H1 (cell line): Measurements from ENCODE around the gene CANT1. TPM values are rescaled to one million over a fixed set of nuclear protein-coding genes. Genes with fewer than 3 reads are reported as not detected.

Source experiments
- CREB1 ChIP-seq: IDR thresholded peaks from 2 replicates; pipeline ENCODE4 v1.6.1; 2012; ENCODE audit warnings: inconsistent platforms
- EGR1 ChIP-seq: IDR thresholded peaks from 2 replicates; pipeline ENCODE4 v1.6.1; 2011; ENCODE audit warnings: low read depth, low read length, borderline replicate concordance
- HDAC6 ChIP-seq: IDR thresholded peaks from one replicate; pipeline ENCODE4 v1.7.1; 2012; ENCODE audit warnings: low read depth, mild to moderate bottlenecking, inconsistent platforms, low read length, moderate library complexity
- JUND ChIP-seq: IDR thresholded peaks from 2 replicates; pipeline ENCODE4 v1.6.1; 2011; ENCODE audit warnings: mild to moderate bottlenecking, improper control_type of control experiment, low read length
- POLR2A ChIP-seq, 2 experiments: IDR thresholded peaks; 1 replicate in 1 of 2; 2 replicates in 1 of 2; pipeline ENCODE4 v1.6.1; 2011; ENCODE audit warnings: low read depth in 2 of 2, low read length in 2 of 2, mild to moderate bottlenecking in 2 of 2; ENCODE audit errors: control extremely low read depth in 1 of 2
- SIRT6 ChIP-seq: IDR thresholded peaks from one replicate; pipeline ENCODE4 v1.7.1; 2012; ENCODE audit warnings: low read length, inconsistent platforms
- SP4 ChIP-seq: IDR thresholded peaks from 2 replicates; pipeline ENCODE4 v1.6.1; 2012; ENCODE audit warnings: low read length, inconsistent platforms
- TAF7 ChIP-seq: optimal IDR thresholded peaks from 2 replicates; pipeline ENCODE3; 2011; ENCODE audit warnings: low read depth, mild to moderate bottlenecking, inconsistent platforms, low read length, moderate library complexity, borderline replicate concordance
- TCF12 ChIP-seq: IDR thresholded peaks from 2 replicates; pipeline ENCODE4 v1.6.1; 2011; ENCODE audit warnings: low read depth, mild to moderate bottlenecking, low read length
- TEAD4 ChIP-seq: IDR thresholded peaks from 2 replicates; pipeline ENCODE4 v1.6.1; 2012; ENCODE audit warnings: low read depth, low read length, inconsistent platforms, mixed read lengths
- polyA plus RNA-seq, 7 experiments: library from polyadenylated mRNA; depleted of rRNA in 3 of 7; stranded (reverse) in 5 of 7; unstranded in 2 of 7; fragments of >200 nt in 5 of 7; fragments of 200-250 nt in 2 of 7; gene quantifications; 1 replicate in 5 of 7; 2 replicates in 1 of 7; 4 replicates in 1 of 7; pipeline versions ENCODE4 v1.2.1 to v1.2.3, GENCODE V29; 2011 to 2013; ENCODE audit warnings: missing spikeins in 2 of 7, mixed read lengths in 2 of 7
- total RNA-seq: library from RNA; stranded (reverse); fragmentation: NEBNext Ultra II Directional; extraction: Animal tissue kit (Norgen Biotek cat#: 25700); gene quantifications from 2 replicates; pipeline ENCODE4 v1.2.1, GENCODE V29; 2021
- TF ChIP-seq, protein P1 (sequence below): fragments of 300-600 bp; sonication (generic); IDR thresholded peaks from 2 replicates; pipeline ENCODE4 v1.7.1; 2012; ENCODE audit warnings: low read length, moderate library complexity, mild to moderate bottlenecking, inconsistent platforms; ENCODE audit not compliant: insufficient replicate concordance
- TF ChIP-seq, protein P2 (sequence below): IDR thresholded peaks from 2 replicates; pipeline ENCODE4 v1.6.1; 2011; ENCODE audit warnings: low read length, improper control_type of control experiment

Gene CANT1
- total and polyA plus RNA-seq, 2 of the 8 experiments (the other 6 are each of a cell fraction or from before 2014, with no cell fraction given) = 23.0 to 32.6 TPM

DNA sequence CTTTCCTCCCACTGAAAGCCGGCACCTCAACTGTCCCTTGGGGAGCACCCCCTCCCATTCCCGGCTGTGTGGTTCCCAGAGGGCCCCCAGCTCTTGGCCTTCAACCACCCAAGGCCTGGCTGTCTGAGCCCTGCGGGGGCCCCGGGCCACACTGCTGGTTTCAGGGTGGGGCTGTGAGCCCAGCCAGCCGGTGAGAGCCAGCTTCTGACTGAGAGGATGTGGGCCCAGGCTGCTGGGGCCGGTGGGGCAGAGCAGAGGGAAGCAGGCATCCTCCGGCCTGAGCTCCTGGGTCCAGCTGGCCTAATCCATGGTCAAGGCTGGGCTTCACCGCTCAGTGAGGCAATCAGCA lies 29.0 kb downstream of the CANT1 start (continued):
- TF ChIP-seq, protein P1, sequence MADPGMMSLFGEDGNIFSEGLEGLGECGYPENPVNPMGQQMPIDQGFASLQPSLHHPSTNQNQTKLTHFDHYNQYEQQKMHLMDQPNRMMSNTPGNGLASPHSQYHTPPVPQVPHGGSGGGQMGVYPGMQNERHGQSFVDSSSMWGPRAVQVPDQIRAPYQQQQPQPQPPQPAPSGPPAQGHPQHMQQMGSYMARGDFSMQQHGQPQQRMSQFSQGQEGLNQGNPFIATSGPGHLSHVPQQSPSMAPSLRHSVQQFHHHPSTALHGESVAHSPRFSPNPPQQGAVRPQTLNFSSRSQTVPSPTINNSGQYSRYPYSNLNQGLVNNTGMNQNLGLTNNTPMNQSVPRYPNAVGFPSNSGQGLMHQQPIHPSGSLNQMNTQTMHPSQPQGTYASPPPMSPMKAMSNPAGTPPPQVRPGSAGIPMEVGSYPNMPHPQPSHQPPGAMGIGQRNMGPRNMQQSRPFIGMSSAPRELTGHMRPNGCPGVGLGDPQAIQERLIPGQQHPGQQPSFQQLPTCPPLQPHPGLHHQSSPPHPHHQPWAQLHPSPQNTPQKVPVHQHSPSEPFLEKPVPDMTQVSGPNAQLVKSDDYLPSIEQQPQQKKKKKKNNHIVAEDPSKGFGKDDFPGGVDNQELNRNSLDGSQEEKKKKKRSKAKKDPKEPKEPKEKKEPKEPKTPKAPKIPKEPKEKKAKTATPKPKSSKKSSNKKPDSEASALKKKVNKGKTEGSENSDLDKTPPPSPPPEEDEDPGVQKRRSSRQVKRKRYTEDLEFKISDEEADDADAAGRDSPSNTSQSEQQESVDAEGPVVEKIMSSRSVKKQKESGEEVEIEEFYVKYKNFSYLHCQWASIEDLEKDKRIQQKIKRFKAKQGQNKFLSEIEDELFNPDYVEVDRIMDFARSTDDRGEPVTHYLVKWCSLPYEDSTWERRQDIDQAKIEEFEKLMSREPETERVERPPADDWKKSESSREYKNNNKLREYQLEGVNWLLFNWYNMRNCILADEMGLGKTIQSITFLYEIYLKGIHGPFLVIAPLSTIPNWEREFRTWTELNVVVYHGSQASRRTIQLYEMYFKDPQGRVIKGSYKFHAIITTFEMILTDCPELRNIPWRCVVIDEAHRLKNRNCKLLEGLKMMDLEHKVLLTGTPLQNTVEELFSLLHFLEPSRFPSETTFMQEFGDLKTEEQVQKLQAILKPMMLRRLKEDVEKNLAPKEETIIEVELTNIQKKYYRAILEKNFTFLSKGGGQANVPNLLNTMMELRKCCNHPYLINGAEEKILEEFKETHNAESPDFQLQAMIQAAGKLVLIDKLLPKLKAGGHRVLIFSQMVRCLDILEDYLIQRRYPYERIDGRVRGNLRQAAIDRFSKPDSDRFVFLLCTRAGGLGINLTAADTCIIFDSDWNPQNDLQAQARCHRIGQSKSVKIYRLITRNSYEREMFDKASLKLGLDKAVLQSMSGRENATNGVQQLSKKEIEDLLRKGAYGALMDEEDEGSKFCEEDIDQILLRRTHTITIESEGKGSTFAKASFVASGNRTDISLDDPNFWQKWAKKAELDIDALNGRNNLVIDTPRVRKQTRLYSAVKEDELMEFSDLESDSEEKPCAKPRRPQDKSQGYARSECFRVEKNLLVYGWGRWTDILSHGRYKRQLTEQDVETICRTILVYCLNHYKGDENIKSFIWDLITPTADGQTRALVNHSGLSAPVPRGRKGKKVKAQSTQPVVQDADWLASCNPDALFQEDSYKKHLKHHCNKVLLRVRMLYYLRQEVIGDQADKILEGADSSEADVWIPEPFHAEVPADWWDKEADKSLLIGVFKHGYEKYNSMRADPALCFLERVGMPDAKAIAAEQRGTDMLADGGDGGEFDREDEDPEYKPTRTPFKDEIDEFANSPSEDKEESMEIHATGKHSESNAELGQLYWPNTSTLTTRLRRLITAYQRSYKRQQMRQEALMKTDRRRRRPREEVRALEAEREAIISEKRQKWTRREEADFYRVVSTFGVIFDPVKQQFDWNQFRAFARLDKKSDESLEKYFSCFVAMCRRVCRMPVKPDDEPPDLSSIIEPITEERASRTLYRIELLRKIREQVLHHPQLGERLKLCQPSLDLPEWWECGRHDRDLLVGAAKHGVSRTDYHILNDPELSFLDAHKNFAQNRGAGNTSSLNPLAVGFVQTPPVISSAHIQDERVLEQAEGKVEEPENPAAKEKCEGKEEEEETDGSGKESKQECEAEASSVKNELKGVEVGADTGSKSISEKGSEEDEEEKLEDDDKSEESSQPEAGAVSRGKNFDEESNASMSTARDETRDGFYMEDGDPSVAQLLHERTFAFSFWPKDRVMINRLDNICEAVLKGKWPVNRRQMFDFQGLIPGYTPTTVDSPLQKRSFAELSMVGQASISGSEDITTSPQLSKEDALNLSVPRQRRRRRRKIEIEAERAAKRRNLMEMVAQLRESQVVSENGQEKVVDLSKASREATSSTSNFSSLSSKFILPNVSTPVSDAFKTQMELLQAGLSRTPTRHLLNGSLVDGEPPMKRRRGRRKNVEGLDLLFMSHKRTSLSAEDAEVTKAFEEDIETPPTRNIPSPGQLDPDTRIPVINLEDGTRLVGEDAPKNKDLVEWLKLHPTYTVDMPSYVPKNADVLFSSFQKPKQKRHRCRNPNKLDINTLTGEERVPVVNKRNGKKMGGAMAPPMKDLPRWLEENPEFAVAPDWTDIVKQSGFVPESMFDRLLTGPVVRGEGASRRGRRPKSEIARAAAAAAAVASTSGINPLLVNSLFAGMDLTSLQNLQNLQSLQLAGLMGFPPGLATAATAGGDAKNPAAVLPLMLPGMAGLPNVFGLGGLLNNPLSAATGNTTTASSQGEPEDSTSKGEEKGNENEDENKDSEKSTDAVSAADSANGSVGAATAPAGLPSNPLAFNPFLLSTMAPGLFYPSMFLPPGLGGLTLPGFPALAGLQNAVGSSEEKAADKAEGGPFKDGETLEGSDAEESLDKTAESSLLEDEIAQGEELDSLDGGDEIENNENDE = no peak
- TF ChIP-seq SIRT6 (no peak), CREB1 (no peak), TEAD4 (no peak), SP4 (no peak), TAF7 (no peak), TCF12 (no peak), HDAC6 (no peak), POLR2A (IDR thresholded peaks at IDR 0.05; ENCODE audit: control extremely low read depth in 1 of 2, low read depth in 2 of 2, low read length in 2 of 2) (no peak), EGR1 (no peak), JUND (no peak)
- TF ChIP-seq, protein P2, sequence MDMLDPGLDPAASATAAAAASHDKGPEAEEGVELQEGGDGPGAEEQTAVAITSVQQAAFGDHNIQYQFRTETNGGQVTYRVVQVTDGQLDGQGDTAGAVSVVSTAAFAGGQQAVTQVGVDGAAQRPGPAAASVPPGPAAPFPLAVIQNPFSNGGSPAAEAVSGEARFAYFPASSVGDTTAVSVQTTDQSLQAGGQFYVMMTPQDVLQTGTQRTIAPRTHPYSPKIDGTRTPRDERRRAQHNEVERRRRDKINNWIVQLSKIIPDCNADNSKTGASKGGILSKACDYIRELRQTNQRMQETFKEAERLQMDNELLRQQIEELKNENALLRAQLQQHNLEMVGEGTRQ = no peak
